Keratinocyte (primary cell): Measurements from ENCODE around the gene HABP2. TPM values are rescaled to one million over a fixed set of nuclear protein-coding genes. Genes with fewer than 3 reads are reported as not detected.

Source experiments
- DNase-seq: peaks from one replicate; pipeline ENCODE4 v3.0.0-alpha.2; 2011; ENCODE audit warnings: low read depth, missing footprints, low spot score
- FAIRE-seq: peaks from 2 replicates; lab custom pipeline; 2011; peaks lifted over from hg19 to GRCh38; lab: Jason Lieb, UNC
- H2AFZ ChIP-seq: 2 replicates; pipeline ENCODE4 v1.6.0; 2012; ENCODE audit warnings: low read length, control low read depth, inconsistent platforms; ENCODE audit not compliant: control insufficient read depth
- H3K27ac ChIP-seq: 2 replicates; pipeline ENCODE4 v1.5.1; 2011; ENCODE audit warnings: low read length; ENCODE audit not compliant: control insufficient read depth, insufficient read depth
- H3K27me3 ChIP-seq: 3 replicates; pipeline ENCODE4 v1.6.0; 2011; ENCODE audit warnings: low read length; ENCODE audit not compliant: control insufficient read depth, insufficient read depth; ENCODE audit errors: extremely low read depth
- H3K36me3 ChIP-seq, 2 experiments: 2 replicates in 1 of 2; 3 replicates in 1 of 2; pipeline ENCODE4 v1.5.1; 2011; ENCODE audit warnings: low read length in 2 of 2, mild to moderate bottlenecking in 1 of 2; ENCODE audit not compliant: control insufficient read depth in 2 of 2, insufficient read depth in 2 of 2; ENCODE audit errors: extremely low read depth in 1 of 2
- H3K4me1 ChIP-seq: 3 replicates; pipeline ENCODE4 v1.5.1; 2011; ENCODE audit warnings: low read length; ENCODE audit not compliant: control insufficient read depth, insufficient read depth; ENCODE audit errors: extremely low read depth
- H3K4me2 ChIP-seq: 3 replicates; pipeline ENCODE4 v1.6.0; 2011; ENCODE audit warnings: low read depth, low read length; ENCODE audit not compliant: control insufficient read depth, insufficient read depth; ENCODE audit errors: extremely low read depth
- H3K4me3 ChIP-seq, 3 experiments: fragments of 200-600 bp in 1 of 3; sonication (generic) in 1 of 3; 2 replicates in 2 of 3; 3 replicates in 1 of 3; pipeline ENCODE4 v1.5.1; 2011 to 2016; ENCODE audit warnings: low read length in 3 of 3, mild to moderate bottlenecking in 3 of 3, control low read depth in 2 of 3, inconsistent platforms in 1 of 3, low read depth in 1 of 3, mixed read lengths in 1 of 3, mixed run types in 1 of 3, moderate library complexity in 1 of 3; ENCODE audit not compliant: control insufficient read depth in 2 of 3, insufficient read depth in 2 of 3; ENCODE audit errors: extremely low read depth in 1 of 3
- H3K79me2 ChIP-seq: 2 replicates; pipeline ENCODE4 v1.6.0; 2012; ENCODE audit warnings: low read length; ENCODE audit not compliant: control insufficient read depth, insufficient read depth
- H3K9ac ChIP-seq: 3 replicates; pipeline ENCODE4 v1.6.0; 2011; ENCODE audit warnings: low read length; ENCODE audit not compliant: control insufficient read depth, insufficient read depth; ENCODE audit errors: extremely low read depth
- H3K9me1 ChIP-seq: 3 replicates; pipeline ENCODE4 v1.6.0; 2011; ENCODE audit warnings: low read length; ENCODE audit not compliant: control insufficient read depth, insufficient read depth; ENCODE audit errors: extremely low read depth
- H3K9me3 ChIP-seq: 2 replicates; pipeline ENCODE4 v1.5.1; 2012; ENCODE audit warnings: low read depth, low read length; ENCODE audit not compliant: control insufficient read depth
- H4K20me1 ChIP-seq: 3 replicates; pipeline ENCODE4 v1.6.0; 2011; ENCODE audit warnings: low read length; ENCODE audit not compliant: control insufficient read depth, insufficient read depth; ENCODE audit errors: extremely low read depth
- CTCF ChIP-seq, 3 experiments: IDR thresholded peaks in 1 of 3; conservative IDR thresholded peaks in 1 of 3; optimal IDR thresholded peaks in 1 of 3; 2 replicates in 2 of 3; 3 replicates in 1 of 3; pipeline versions ENCODE3 to v1.5.1; 2011; ENCODE audit warnings: low read length in 3 of 3, mild to moderate bottlenecking in 3 of 3, moderate library complexity in 2 of 3, control low read depth in 1 of 3, inconsistent platforms in 1 of 3; ENCODE audit not compliant: insufficient read depth in 2 of 3; ENCODE audit errors: extremely low read depth in 1 of 3
- EZH2 ChIP-seq: IDR thresholded peaks from one replicate; pipeline ENCODE4 v1.6.1; 2012; ENCODE audit warnings: inconsistent platforms, mild to moderate bottlenecking, low read length, moderate library complexity
- dilution Hi-C: fragments of 300-500 bp; cut with MboI; formaldehyde crosslinking; loops from one replicate; pipeline ENCODE4 v1.7.0; 2020; ENCODE audit warnings: low sequenced_read_pairs; ENCODE audit not compliant: extremely low pct_ligation_motif_present
- polyA plus RNA-seq, 5 experiments: library from polyadenylated mRNA; depleted of rRNA in 3 of 5; stranded (reverse) in 3 of 5; stranded (forward) in 1 of 5; unstranded in 1 of 5; fragments of >200 nt; gene quantifications; 1 replicate in 1 of 5; 2 replicates in 3 of 5; 3 replicates in 1 of 5; pipeline versions ENCODE4 v1.2.1 to v1.2.3, GENCODE V29; 2011 to 2012; ENCODE audit warnings: missing spikeins in 2 of 5, low read depth in 1 of 5, low replicate concordance in 1 of 5

HABP2 gene
- polyA plus RNA-seq, 1 donor (not counting 4 experiments of a cell fraction or from before 2014, with no cell fraction given): not detected

GRCh38 chr10:113555245-113555644 lies 2.4 kb downstream of the HABP2 start:
- Histone ChIP-seq H3K4me1 (peaks cover 9% of the 10 kb centered on the region), H3K9me1 (no peaks in the 10 kb centered on the region), H3K36me3 (no peaks in the 10 kb centered on the region), H4K20me1 (no peaks in the 10 kb centered on the region), H3K27me3 (peaks cover 22% of the 10 kb centered on the region), H3K4me3 (no peak overlapping the region), H3K9me3 (no peaks in the 10 kb centered on the region), H3K79me2 (no peaks in the 10 kb centered on the region), H2AFZ (no peak overlapping the region), H3K4me2 (no peak overlapping the region), H3K27ac (no peak overlapping the region), H3K9ac (no peak overlapping the region)
- DNase-seq: no peak
- dilution Hi-C loops: no loop called here
- no peak for FAIRE-seq
- no peak for TF ChIP-seq EZH2
- no peak for TF ChIP-seq CTCF (optimal IDR thresholded peaks at IDR 0.05 in 1 of 3, IDR thresholded peaks at IDR 0.05 in 1 of 3, conservative IDR thresholded peaks at IDR 0.05 in 1 of 3; ENCODE audit: extremely low read depth in 1 of 3, insufficient read depth in 2 of 3, low read length in 3 of 3)

- Histone ChIP-seq H3K4me3 (no peak overlapping the region), H3K79me2 (no peaks in the 10 kb centered on the region), H3K9me1 (no peaks in the 10 kb centered on the region), H2AFZ (no peak overlapping the region), H3K27ac (no peak overlapping the region), H3K4me1 (peaks cover 5% of the 10 kb centered on the region), H3K36me3 (no peaks in the 10 kb centered on the region), H3K27me3 (peaks cover 22% of the 10 kb centered on the region), H4K20me1 (no peaks in the 10 kb centered on the region), H3K4me2 (no peak overlapping the region), H3K9ac (no peak overlapping the region), H3K9me3 (no peaks in the 10 kb centered on the region)
- no peak for DNase-seq
- TF ChIP-seq EZH2 (no peak), CTCF (optimal IDR thresholded peaks at IDR 0.05 in 1 of 3, IDR thresholded peaks at IDR 0.05 in 1 of 3, conservative IDR thresholded peaks at IDR 0.05 in 1 of 3; ENCODE audit: extremely low read depth in 1 of 3, insufficient read depth in 2 of 3, low read length in 3 of 3) (no peak)
- dilution Hi-C loops: no loop called here
- no peak for FAIRE-seq
These were observed 2.9 kb downstream of the HABP2 start for GRCh38 chr10:113555751-113556150.
